Activated gamma-delta T cell treated with anti-CD3 and anti-CD28 coated beads, Interleukin-2, amount 50 U/mL, for 16 hours (primary cell): ENCODE data around the gene MED4.
"Not testable (repeated sequence)": the region's sequence is repeated elsewhere in the genome, so short reads cannot be mapped to it uniquely, and the experiment has no call there.

Experiments used
- DNase-seq: peaks from one replicate; pipeline ENCODE4 v3.0.0-alpha.2; 2020; ENCODE audit warnings: low read depth

The MED4 gene

DNA sequence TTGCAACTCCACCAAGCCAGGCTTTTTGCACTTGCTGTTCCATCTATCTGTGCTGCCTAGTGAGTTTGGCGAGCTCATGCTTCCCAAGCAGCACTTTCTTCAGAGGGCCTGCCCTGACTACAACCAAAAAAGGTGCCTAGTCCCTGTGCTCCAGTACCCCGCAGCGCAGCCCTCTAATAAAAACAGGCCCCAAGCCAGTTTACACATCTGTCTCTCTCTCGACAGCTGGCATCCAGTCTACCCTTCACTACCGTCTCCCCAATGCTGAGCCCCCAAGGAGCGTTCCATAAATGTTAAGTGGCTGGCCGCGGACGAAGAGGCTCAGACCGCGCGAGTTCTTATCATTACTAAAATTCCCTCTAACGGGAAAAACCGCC, 512 bp downstream of the MED4 start:
- DNase-seq = no peak

DNA sequence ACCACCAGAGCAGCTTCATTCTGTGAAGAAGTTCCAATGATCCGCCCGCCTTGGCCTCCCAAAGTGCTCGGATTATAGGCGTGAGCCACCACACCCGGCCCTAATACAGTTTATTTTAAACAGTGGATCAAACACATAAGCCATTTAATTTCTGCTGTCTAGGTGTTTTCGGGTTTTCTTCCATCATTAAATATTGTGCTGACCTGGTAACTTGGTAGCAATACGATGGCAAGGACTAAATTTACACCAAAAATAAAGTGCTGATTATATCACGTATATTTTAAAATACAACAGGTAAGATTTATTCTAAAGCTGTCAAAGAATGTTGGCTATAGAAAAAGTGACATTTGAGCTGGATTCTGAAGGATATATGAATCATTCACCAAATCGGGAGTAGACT, 1.3 kb downstream of the MED4 start:
- DNase-seq = no peak

DNA sequence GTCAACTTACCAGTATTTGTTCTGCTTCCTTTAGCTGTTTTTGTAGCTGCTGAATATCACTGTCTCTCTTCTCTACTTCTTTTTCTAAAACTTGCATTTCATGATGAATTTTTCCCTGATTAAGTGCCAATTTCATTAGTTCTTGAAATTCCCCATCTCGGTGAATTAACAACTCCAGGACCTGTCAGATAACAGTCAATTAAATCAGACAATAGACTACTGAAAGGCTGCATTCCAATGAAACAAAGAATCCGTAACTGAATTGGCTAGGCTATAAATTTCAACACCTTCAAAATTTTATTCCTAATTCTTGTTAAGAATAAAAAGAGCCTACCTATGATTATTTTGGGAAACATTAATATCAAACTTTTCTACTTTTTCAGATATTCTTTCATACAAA, 8.6 kb downstream of the MED4 start:
- no peak for DNase-seq

DNA sequence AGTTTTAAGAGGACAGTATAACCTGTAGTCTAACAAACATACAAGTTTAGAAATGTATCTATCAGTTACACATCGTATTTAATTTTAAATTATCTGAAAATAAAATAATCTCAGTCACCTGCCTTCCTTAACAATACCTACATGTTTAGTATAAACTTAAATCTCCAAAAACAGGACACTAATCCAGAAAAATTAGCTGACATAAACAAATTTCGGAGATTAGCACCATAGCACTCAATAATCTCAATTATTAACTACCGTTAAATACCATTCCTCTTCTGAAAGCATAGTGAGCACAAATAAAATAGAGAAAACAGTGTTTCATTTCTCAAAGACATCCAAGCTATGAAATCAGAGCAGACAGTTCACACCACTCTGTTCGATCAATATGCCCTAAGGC, 13.2 kb downstream of the MED4 start:
- DNase-seq = no peak

DNA sequence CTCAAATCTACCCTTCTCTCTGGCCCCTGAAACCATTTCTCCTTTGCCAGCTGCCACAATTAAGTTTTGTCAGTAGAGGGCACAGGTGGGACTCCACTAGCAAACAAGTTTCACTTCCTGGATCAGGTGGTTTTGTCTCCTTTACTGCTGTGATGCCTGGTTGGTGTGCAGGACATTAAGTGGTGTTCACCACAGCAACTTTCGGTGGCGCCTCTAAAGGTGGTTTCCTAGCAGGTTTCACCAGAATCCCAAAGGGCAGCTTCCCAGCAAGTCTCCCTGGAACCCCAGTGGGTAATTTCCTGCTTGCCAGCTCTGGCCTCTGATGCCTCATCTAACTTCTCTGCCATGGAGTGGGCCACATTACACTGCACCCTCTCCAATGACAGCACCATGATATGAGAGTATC, 16.6 kb downstream of the MED4 start:
- DNase-seq = no peak

DNA sequence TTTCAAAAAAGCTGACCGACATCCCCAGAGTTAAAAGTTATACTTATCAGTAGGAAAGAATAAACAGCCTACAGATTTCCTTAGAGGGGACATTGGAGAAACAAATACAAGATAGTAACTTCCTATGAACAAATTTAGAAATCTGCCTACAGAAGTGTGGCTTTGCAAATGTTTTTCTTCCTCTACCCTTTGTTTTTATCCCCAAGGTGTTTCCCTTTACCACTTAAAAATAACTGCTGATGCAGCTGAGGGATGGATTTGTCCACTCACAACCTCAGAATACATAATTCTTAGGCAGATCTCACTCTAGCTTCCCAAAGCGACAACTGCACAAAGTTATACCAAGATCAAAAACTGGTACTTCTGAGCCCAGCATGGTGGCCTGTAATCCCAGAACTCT, 20.9 kb downstream of the MED4 start:
- no peak for DNase-seq

DNA sequence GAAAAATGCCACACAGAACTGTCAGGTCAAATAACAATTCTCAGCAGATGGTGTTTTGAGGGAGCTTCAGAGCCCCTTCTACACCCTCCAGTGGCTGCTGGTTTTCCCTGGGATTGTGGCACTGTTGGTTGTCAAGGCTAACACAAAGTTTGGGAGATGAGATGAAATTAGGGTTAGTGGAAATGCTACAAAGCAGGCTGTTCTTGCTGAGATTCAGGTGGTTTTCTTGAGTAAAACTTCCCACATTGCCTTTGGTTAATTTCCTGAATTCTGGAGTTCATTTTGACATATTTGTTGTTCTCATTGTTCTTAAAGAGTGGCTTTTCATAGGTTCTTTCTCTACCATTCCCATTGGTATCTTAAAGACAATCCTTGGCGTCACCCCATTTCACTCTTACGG, 22.1 kb downstream of the MED4 start:
- DNase-seq = no peak

DNA sequence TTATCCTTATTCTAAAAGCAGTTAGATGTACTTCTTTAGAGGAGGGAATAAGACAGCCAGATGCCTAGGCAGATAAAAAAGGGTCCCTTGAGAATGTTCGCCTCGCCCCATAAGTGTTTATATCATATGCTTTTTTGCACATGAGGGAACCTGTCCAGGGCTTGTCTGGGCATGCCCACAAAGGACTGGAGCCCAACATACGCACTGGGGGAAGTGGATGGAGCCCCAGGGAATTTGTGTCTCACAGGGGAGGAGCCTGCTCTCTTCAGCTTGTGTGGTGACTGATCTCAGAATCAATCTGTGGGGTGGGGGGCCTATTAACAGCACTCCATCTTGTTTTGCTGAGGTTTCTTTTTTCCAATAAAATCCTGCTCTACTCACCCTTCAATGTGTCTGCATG, 22.6 kb downstream of the MED4 start:
- DNase-seq = no peak

DNA sequence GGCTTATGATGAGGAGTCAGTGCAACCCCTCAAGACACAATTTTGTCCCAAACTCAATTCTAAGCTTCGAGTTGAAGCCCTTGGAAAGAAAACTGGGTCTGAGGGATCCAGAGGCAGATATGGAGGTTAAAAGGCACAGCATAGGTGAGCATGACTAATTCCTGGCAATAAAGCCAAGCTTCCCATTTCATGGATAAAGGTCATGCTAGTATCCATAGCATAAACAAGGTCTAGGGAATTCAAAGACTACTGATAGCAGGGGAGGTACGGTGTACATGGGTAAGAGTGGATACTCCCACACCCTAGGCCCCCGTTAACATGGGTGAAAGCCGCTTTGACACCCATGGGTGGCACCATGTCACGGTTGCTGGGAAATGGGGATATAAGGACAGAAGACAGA, 24.0 kb downstream of the MED4 start:
- DNase-seq = no peak

DNA sequence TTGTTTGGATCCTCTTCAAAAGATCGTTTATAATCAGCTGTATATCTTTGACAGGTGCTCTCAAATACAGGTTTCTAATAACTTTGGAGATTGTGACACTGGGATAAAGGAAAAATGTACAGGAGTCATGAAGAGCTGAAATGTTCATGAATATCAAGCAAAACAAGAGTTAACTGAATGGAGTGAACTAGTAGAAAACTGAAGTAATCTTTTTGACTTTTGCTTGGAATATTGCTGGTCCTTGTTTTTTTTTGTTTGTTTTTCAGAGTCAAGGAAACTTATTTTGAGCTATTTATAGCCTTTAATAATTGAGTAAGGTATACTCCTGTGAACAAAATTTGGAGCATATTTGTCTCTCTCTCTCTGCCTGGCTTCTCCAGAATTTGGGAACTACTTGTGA, 25.3 kb downstream of the MED4 start:
- DNase-seq = no peak

DNA sequence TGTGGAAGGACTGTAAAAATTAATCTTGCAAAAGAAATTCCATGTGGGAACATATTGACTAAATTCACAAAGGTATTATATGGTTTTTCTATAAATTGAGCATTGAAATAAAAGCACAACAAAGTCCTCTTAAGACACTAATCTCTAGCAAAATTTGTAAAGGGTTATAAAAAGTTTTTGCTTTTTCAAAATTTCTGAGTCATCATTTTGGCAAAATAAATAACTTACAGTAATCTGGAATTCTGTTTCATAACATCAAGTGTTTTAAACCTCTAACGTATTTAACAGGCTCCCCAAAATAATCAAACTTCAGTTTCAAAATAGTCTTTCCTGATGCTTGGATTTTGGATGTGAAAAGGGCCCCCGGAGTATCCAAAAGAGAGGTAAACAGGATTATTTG, 26.0 kb downstream of the MED4 start:
- DNase-seq = no peak

DNA sequence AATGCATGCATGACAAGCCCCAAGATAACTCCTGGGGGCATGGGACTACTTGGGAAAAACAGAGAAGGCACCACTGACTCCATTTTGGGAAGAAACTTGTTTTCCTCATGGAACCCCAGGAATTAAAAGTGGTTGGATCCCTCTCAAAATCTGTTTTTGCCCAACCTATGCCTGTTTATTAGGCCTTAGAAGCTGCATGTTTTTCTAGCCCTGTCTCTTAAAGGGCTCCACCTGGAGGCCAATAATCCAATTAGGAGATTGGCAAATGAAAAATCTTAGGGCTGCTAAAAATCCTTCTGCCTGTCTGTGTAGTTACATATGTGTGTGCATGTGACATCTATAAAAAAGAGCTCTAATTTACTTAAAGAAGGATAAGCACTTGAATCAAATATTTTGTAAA, 26.9 kb downstream of the MED4 start:
- no peak for DNase-seq

DNA sequence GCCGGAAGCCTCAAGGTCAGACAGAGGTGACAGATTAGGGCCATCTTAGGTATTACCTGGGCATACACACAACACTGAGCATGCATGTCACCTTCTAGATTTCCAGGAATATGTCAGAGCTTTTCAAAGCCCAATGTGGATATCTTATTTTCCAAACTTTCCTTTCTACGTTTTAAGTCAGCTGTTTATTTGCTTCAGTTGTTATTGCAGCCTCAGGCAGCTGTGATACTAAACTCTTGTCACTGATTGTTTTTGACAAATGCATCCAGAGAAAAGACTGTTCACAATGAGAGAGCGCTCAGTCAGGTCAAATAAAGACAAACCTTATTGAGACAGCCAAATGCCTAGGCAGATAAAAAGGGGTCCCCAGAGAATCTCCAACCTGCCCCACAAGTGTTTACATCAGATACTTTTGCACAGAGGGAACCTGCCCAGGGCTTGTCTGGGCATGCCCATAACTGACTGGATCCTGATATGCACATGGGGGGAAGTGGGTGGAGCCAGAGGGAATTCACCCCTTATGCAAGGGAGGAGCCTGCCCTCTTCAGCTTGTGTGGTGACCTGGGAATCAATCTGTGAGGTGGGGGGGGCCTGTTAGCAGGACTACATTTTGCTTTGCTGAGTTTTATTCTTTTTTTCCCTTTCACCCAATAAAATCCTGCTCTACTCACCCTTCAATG, 28.5 kb downstream of the MED4 start:
- no peak for DNase-seq

DNA sequence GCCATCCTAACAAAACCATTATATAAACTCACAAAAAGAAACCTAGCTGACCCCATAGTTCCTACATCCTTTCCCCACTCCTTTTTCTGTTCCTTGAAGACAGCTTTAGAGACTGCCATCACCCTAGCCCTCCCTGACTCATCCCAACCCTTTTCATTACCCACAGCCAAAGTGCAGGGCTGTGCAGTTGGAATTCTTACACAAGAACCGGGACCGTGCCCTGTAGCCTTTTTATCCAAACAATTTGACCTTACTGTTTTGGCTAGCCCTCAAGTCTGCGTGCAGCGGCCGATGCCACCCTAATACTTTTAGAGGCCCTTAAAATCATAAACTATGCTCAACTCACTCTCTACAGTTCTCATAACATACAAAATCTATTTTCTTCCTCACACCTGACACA, 35.0 kb downstream of the MED4 start:
- not testable (repeated sequence) for DNase-seq

DNA sequence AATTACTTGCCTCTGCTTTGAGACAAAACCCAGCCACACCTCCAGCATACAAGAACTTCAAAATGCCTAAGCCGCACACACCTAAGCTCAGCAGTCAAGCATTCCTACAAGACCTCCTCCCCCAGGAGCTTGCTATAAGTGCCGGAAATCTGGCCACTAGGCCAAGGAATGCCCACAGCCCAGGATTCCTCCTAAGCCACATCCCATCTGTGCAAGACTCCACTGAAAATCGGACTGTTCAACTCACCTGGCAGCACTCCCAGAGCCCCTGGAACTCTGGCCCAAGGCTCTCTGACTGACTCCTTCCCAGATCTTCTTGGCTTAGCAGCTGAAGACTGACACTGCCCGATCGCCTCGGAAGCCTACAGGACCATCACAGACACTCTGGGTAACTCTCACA, 36.4 kb downstream of the MED4 start:
- DNase-seq = not testable (repeated sequence)

DNA sequence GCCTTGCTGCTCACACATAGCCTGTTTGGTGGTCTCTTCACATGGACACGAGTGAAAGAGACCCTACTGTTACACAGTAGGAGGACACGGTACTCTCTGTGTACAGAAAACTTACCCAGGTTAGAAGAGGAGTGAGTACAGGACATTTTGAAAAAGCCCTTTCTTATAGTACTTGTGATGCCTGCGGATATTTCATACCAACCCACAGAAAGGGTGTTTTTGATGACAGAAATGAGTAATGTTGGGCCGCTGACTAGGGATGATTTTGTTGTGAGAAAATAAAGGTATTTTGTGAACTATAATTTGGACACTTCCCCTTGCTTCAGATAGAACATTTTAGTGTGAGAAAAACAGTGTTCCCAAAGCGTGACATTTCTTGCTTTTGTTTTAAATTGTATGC, 39.2 kb downstream of the MED4 start:
- no peak for DNase-seq

DNA sequence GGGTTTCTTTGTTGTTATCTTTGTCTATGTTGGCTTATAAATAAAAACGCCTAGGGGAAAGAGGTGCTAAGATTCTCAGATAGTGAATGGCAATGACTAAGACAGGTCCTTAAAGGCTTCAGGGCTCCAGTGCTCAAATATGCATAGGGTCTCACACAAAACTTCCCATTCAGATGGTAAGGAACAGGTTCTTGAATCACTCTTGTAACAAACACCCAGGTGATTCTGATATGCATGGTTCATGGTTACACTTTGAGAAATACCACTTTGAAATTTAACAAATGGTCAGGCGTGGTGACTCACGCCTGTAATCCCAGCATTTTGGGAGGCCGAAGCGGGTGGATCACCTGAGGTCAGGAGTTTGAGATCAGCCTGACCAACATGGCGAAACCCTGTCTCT, 40.3 kb downstream of the MED4 start:
- DNase-seq = no peak

DNA sequence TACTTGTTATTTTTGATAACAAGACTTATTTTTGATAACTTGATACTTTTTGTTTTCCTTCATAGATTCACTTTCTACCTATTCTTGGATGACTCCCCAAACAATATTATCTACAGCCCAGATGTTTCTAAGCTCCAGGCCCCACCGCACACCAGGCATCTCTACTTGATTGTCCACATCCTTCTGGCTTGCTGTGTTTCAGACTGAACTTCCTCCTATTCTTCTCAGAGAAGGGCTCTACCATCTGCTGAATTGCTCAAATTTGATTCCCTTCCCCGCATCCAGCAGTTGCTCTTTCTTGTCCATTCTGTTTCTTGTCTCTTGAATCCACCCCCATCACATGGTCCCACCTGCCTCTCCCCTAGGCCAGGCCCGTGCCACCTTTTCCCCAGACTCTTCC, 44.4 kb downstream of the MED4 start:
- DNase-seq = no peak

DNA sequence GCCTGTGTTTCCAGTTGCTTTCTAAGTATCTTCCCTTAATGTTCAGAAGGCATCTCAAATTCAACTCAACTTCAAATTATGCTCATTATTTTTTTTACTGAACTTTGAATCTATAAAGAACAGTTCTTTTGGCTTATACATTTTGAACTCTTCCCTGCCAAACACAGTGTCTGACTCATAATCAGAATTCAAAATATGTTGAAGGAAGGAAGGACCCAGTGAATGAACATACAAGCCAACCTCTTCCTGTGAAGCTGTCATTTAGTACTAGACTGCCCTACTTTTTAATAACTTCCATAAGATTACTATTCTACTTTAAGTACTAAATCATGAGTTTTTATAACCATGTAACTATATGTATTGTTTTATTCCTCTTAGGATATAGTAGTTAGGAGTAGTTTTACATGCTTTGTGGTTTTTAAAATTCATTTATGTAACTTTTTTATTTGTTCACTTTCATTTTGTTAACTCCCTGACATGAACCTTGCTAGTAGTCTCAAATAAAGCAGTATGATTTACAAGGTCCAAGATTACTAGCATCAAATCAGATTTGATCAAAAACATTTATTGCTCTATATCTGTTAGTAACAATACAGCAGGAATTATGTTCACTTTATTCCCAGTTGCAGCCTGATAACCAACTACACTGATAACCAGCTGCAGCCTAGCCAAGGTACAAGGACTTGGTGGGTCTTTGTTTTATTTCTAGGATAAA, 51.0 kb downstream of the MED4 start:
- DNase-seq = no peak

DNA sequence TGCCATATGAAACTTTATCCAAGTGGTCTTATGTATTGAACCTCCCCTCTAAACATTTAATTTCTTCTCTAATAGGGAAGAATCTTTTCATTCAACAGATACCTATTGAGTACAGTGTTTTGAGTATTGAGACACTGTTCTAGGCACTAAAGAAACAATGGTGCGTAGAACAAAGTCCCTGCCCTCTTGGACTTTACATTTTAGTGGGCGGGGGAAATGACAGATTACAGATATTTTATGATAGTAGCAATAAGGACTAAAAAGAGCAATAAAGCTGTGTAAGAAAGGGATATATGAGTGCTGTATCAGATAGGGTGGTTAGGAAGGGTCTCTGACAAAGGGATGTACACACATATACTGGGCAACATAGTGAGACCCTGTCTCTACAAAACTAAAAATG, 52.0 kb downstream of the MED4 start:
- DNase-seq = no peak

DNA sequence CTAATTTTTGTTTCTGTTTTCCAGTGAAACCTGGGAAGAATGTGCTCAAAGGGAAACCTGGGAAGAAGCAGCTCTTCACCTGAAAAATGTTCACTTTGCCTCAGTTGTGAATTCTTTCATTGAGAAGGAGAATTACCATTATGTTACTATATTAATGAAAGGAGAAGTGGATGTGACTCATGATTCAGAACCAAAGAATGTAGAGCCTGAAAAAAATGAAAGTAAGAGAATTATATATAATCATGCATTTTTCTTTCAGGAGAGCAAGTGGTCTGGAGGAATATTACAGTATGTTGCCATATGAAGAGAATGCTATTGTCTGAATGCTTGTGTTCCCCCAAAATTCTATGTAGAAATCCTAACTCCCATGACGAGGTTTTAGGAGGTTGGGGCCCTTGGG, 54.0 kb downstream of the MED4 start:
- DNase-seq = no peak

DNA sequence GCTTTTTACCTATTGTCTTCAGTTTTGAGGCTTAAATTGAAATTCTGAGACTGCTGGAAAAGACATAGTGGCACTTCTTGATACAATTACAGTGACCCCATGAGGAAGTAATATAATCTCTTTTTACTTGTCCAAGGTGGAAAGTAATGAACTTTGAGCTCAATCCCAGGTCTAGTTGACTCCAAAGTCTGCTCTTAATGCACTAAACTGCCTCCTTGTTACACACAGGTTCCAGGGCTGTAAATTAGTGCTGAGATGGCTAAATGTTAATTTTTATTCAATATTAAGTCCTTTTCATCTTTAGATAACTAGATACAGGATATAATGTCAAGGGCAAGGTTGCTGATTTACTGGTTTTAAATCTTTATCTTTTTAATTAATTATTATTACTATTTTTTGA, 54.9 kb downstream of the MED4 start:
- DNase-seq = no peak

DNA sequence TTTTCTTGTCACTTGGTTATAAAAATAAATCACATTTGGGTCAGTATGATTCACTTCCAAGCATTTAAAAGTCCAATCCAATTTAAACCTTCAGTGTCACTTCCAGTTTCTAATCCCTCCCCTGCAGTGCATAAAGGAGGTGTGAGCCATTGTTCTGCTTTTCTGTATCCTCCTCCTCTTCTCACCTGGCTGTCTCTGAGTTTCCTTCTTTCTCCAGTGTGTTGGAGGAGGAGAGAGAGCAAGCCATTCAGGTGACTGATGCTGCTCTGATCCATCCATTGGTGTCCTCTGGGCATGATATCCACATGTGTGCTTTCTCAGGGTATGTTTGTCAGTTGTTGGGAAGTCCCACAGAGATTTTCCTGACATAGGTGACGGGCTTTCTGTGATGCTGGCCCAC, 56.1 kb downstream of the MED4 start:
- DNase-seq = no peak
